PC-9 (cell line): ENCODE measurements around the gene MYCT1. TPM values are rescaled to one million over a fixed set of nuclear protein-coding genes. Genes with fewer than 3 reads are reported as not detected.
"Not testable (repeated sequence)": the region's sequence is repeated elsewhere in the genome, so short reads cannot be mapped to it uniquely, and the experiment has no call there.

Experiments used
- BruUV-seq: library from RNA; stranded (reverse); fragments of 400-500 nt; replicated peaks from 2 replicates; lab custom pipeline; 2021; lab: Mats Ljungman, UMichigan
- CTCF ChIA-PET: fragments of 300-600 bp; sonication (Branson Sonifier 250); formaldehyde crosslinking; loops from one replicate; lab custom pipeline; 2022; ENCODE audit warnings: antibody characterized with exemption; lab: Charles Lee
- POLR2A ChIA-PET: fragments of 300-600 bp; sonication (Branson Sonifier 250); formaldehyde crosslinking; loops from one replicate; lab custom pipeline; 2022; ENCODE audit warnings: antibody characterized with exemption; ENCODE audit not compliant: unreplicated experiment; lab: Charles Lee
- DNase-seq, 2 experiments: peaks; one replicate each; pipeline versions ENCODE4 v3.0.0 to v3.0.0-alpha.2; 2015 to 2022; ENCODE audit warnings: mixed read lengths in 1 of 2
- H2AFZ ChIP-seq: fragments of 200-600 bp; sonication (generic); 2 replicates; pipeline ENCODE4 v1.8.1; 2017; ENCODE audit warnings: antibody characterized with exemption
- H3F3A ChIP-seq: fragments of 200-600 bp; sonication (generic); 2 replicates; pipeline ENCODE4 v1.8.1; 2017; ENCODE audit warnings: antibody characterized with exemption, mild to moderate bottlenecking, low read depth; ENCODE audit not compliant: insufficient read depth
- H3K27ac ChIP-seq: fragments of 200-600 bp; sonication (generic); 2 replicates; pipeline ENCODE4 v1.6.1; 2016; ENCODE audit warnings: mixed run types
- H3K27me3 ChIP-seq: fragments of 200-600 bp; sonication (generic); 2 replicates; pipeline ENCODE4 v1.6.1; 2016; ENCODE audit warnings: low read depth, mixed run types; ENCODE audit not compliant: insufficient read depth
- H3K36me3 ChIP-seq: fragments of 200-600 bp; sonication (generic); 2 replicates; pipeline ENCODE4 v1.6.1; 2016; ENCODE audit warnings: low read depth, mixed run types
- H3K4me1 ChIP-seq: fragments of 200-600 bp; sonication (generic); replicated peaks from 2 replicates; pipeline ENCODE4 v1.6.1; 2016; ENCODE audit warnings: mixed run types; ENCODE audit not compliant: insufficient read depth
- H3K4me2 ChIP-seq: fragments of 200-600 bp; sonication (generic); 2 replicates; pipeline ENCODE4 v1.6.1; 2017; ENCODE audit warnings: mixed run types
- H3K4me3 ChIP-seq: fragments of 200-600 bp; sonication (generic); 2 replicates; pipeline ENCODE4 v1.6.1; 2016; ENCODE audit warnings: mixed run types
- H3K79me2 ChIP-seq: fragments of 200-600 bp; sonication (generic); 2 replicates; pipeline ENCODE4 v1.6.1; 2017; ENCODE audit warnings: low read depth, mixed run types
- H3K9me2 ChIP-seq: fragments of 200-600 bp; sonication (generic); 2 replicates; pipeline ENCODE4 v1.8.1; 2017; ENCODE audit warnings: mild to moderate bottlenecking; ENCODE audit not compliant: insufficient read depth
- H3K9me3 ChIP-seq: fragments of 200-600 bp; sonication (generic); 2 replicates; pipeline ENCODE4 v1.8.1; 2016; ENCODE audit warnings: low read depth; ENCODE audit not compliant: insufficient read depth
- H4K20me1 ChIP-seq: fragments of 200-600 bp; sonication (generic); 2 replicates; pipeline ENCODE4 v1.8.1; 2017; ENCODE audit not compliant: insufficient read depth
- CTCF ChIP-seq: fragments of 200-600 bp; sonication (generic); conservative IDR thresholded peaks from 2 replicates; pipeline ENCODE4 v1.6.1; 2017; ENCODE audit warnings: mixed run types, antibody characterized with exemption, mild to moderate bottlenecking, moderate library complexity
- EZH2 ChIP-seq: fragments of 200-600 bp; sonication (generic); IDR thresholded peaks from 2 replicates; pipeline ENCODE4 v1.8.0; 2017; ENCODE audit warnings: antibody characterized with exemption, low read depth
- intact Hi-C: fragments of 100-400 bp; cut with micrococcal nuclease; formaldehyde crosslinking; loops from one replicate; pipeline ENCODE4 v1.10.0; 2022; ENCODE audit not compliant: unreplicated experiment
- total RNA-seq: library from RNA; stranded (reverse); gene quantifications from 2 replicates; pipeline ENCODE4 v1.2.3, GENCODE V29; 2021

The MYCT1 gene
- total RNA-seq, 1 experiment from 2014 or later = not detected

- ChIA-PET POLR2A (no interaction called here), CTCF (no interaction called here)
- Histone ChIP-seq H3K27me3 (no peaks in the 10 kb centered on the region), H3K4me3 (no peak overlapping the region), H3K9me3 (no peaks in the 10 kb centered on the region), H2AFZ (no peak overlapping the region; the same call in 1 of the 2 replicates), H3K9me2 (no peaks in the 10 kb centered on the region), H4K20me1 (no peaks in the 10 kb centered on the region), H3K4me2 (no peak overlapping the region), H3F3A (no peaks in the 10 kb centered on the region), H3K79me2 (no peaks in the 10 kb centered on the region), H3K27ac (no peak overlapping the region), H3K4me1 (no peaks in the 10 kb centered on the region), H3K36me3 (no peaks in the 10 kb centered on the region)
- DNase-seq = no peak
- no TSS peak for BruUV-seq
- intact Hi-C loops = no loop called here
- no peak for TF ChIP-seq CTCF
- no peak for TF ChIP-seq EZH2
Measured at GRCh38 chr6:152701081-152701862, 3.6 kb downstream of the MYCT1 start.

GRCh38 chr6:152701863-152702401, 4.2 kb downstream of the MYCT1 start:
- POLR2A ChIA-PET = no interaction called here

GRCh38 chr6:152703750-152704149, 6.1 kb downstream of the MYCT1 start:
- POLR2A ChIA-PET, H2AFZ ChIP-seq, BruUV-seq, H3F3A ChIP-seq, H3K27me3 ChIP-seq, H3K36me3 ChIP-seq, CTCF ChIA-PET, H3K27ac ChIP-seq, H3K79me2 ChIP-seq, H3K9me3 ChIP-seq, H3K4me3 ChIP-seq, H3K4me2 ChIP-seq, H3K4me1 ChIP-seq, DNase-seq, H3K9me2 ChIP-seq, H4K20me1 ChIP-seq, intact Hi-C loops: not testable (repeated sequence)

More at GRCh38 chr6:152701863-152702401, 4.2 kb downstream of the MYCT1 start:
- Histone ChIP-seq H3K9me3 (no peaks in the 10 kb centered on the region), H3K4me1 (no peaks in the 10 kb centered on the region), H3K27me3 (no peaks in the 10 kb centered on the region), H4K20me1 (no peaks in the 10 kb centered on the region), H3K9me2 (no peaks in the 10 kb centered on the region), H3K4me3 (no peak overlapping the region), H3K27ac (no peak overlapping the region), H3K36me3 (no peaks in the 10 kb centered on the region), H2AFZ (no peak overlapping the region; the same call in 1 of the 2 replicates), H3K79me2 (no peaks in the 10 kb centered on the region), H3F3A (no peaks in the 10 kb centered on the region), H3K4me2 (no peak overlapping the region)
- DNase-seq = no peak
- BruUV-seq = no TSS peak
- intact Hi-C loops = no loop called here
- CTCF ChIA-PET = no interaction called here
- no peak for TF ChIP-seq CTCF
- TF ChIP-seq EZH2 = no peak
